ENCODE measurements around the gene FXYD6. TPM values are rescaled to one million over a fixed set of nuclear protein-coding genes. Genes with fewer than 3 reads are reported as not detected.

The FXYD6 gene
- total and polyA plus RNA-seq, 8 donors, result 2.7 to 48.0 (median 8.9) TPM

DNA sequence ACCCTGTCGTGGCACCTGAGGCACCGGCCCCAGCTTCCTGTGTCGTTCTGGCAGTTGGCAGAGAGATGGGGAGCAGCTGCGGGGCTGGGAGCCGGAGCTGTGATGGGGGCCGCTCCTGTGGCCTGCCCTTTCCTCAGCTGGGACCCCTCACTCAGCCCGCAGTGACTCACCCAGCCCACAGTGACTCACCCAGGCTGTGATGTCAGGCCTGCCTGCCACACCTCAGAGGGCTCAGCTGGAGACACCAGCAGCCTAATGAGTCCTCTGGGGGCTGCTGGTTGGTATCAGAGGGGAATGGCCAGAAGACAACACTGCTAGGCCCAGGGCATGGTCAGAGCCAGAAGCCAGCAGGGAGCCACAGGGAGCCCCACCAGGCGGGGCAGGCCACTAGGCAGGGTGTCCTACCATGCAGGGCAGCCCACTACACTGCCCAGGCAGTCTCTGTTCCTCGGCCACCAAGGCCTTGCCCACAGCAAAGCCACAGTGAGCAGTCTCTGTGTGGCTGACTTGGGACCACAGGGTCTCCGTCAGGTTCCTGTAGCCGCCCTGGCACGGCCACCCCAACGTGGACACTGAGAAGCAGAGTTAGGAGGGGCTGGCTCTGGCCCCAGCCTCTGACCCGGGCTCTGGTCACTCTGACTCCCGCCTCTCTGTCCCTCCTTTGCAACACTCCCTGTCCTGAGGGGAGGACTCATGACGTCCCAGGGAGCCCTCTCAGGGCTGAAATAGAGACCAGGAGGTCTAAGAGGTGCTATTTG, 47.7 kb downstream of the FXYD6 start:
- Histone ChIP-seq H3K27me3 (no peaks in the 10 kb centered on the region), H3K36me3 (no peaks in the 10 kb centered on the region), H3K9me3 (no peaks in the 10 kb centered on the region), H3K27ac (peak overlapping the region; percentile 53 to 91 (median 72)), H3K4me3 (no peak overlapping the region), H3K4me1 (peaks cover 9 to 20% (median 12%) of the 10 kb centered on the region in 3 donors)
- DNase-seq, result peak in 3 of 6 donors; percentile 51 to 71 (median 60)
- intact Hi-C loops (cut with DNase I), result no loop called here
- no peak for FAIRE-seq
- 60 to 70% methylated on average over 15 to 16 of the region's 16 CpGs for WGBS, 2 donors
- peak in 2 of 4 donors; percentile 18 to 56 for ATAC-seq
- TF ChIP-seq, protein P1, sequence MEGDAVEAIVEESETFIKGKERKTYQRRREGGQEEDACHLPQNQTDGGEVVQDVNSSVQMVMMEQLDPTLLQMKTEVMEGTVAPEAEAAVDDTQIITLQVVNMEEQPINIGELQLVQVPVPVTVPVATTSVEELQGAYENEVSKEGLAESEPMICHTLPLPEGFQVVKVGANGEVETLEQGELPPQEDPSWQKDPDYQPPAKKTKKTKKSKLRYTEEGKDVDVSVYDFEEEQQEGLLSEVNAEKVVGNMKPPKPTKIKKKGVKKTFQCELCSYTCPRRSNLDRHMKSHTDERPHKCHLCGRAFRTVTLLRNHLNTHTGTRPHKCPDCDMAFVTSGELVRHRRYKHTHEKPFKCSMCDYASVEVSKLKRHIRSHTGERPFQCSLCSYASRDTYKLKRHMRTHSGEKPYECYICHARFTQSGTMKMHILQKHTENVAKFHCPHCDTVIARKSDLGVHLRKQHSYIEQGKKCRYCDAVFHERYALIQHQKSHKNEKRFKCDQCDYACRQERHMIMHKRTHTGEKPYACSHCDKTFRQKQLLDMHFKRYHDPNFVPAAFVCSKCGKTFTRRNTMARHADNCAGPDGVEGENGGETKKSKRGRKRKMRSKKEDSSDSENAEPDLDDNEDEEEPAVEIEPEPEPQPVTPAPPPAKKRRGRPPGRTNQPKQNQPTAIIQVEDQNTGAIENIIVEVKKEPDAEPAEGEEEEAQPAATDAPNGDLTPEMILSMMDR (IDR thresholded peaks at IDR 0.05), result no peak

DNA sequence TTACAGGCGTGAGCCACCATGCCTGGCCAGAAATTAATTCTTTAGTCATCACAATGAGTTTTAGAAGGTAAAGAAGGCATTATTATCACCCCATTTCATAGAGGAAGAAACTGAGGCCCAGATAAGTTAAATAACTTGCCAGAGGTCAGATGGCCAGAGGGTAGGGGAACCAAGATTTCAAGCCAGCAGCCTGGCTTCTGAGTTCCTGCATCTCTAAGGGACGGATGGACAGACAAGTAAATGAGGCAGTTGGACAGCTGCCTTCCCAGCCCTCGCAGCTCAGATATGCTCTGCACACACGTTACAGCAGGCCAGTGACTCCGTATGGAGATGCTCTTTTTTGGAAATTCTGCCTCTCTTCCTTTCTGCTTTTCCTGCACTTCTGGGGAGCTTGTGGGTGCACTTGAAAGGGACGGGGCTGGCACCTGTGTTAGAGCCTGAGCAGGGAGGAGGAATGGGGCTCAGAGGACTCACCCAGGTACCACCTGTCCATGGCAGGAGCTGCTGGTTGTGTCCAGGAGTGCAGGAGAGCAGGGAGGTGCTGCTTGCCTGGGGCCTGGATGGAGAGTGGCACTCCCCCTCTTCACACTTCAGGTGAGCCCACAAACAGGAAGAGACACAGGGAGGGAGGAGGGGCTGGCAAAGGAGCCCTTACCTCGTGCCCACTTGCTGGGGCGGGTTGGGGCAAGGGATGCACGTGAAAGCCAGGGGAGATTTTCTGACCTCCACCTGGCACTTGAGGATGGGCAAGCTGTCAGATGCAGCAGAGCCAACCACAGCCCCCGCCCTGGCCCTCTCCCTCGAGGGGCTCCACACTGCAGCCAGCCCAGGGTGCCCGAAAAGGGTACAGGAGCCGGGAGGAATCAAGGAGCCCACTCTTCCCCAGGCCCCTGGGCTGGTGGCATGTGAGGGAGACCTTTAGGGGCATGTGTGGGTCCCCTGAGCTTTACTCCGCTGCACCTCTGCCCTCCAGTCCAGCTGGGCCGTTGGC, 48.6 kb downstream of the FXYD6 start:
- Histone ChIP-seq H3K4me3 (peak overlapping the region in 1 of 4 donors; percentile 6), H3K27me3 (no peaks in the 10 kb centered on the region), H3K4me1 (peaks cover 6 to 15% (median 12%) of the 10 kb centered on the region in 3 donors), H3K27ac (peak overlapping the region; percentile 53 to 91 (median 72)), H3K9me3 (no peaks in the 10 kb centered on the region), H3K36me3 (no peaks in the 10 kb centered on the region)
- 62 to 63% methylated on average over 14 to 15 of the region's 15 CpGs for WGBS, 2 donors
- peak; percentile 7 to 26 (median 21) for ATAC-seq
- intact Hi-C loops (cut with DNase I), result no loop called here
- TF ChIP-seq, protein P1 (IDR thresholded peaks at IDR 0.05), result no peak
- no peak for FAIRE-seq
- DNase-seq, result peak in 3 of 6 donors; percentile 21 to 70 (median 61)

DNA sequence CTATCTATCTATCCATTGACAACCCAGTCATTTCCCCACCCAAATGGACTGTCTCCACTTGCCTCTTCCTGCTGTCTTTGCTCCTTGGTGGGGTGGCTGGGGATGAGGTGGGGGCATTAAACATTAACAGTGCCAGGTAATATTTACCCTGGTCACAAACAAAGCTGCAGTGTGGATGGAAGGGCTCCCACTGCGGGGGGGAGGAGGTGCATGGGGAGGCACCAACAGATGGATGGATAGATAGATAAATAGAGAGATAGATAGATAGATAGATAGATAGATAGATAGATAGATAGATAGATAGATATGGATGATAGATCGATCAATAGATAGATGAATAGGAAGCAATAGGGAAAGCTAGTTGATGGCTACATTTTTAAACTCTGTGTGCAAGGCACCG, 49.6 kb downstream of the FXYD6 start:
- H3K4me1 ChIP-seq, result peaks cover 0 to 12% (median 7%) of the 10 kb centered on the region in 3 donors

DNA sequence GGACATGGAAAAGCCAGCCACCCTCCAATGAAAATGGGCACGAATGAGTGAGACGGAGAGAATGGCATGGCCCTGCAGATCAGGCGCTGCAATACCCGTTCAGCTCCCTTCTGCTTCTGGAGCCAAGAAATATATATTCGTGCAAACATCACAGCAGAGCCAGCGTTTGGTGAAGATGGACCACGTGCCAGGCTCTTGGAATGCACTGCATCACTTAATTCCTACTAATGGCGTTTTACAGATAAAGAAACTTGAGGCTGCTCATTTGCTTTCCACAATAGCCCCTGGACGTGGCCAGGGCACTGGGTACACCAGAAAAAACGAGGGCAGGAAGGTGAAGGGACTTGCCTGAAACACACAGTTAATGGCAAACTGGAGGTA, 50.3 kb downstream of the FXYD6 start:
- H3K9me3 ChIP-seq, result no peaks in the 10 kb centered on the region
- H3K4me3 ChIP-seq, result peak overlapping the region in 1 of 4 donors; percentile 21
- ATAC-seq (no peak), FAIRE-seq (no peak), DNase-seq (peak in 3 of 6 donors; percentile 7 to 26 (median 16))
- H3K36me3 ChIP-seq, result no peaks in the 10 kb centered on the region
- 32 to 38% methylated on average over 10 of the region's 10 CpGs for WGBS, 2 donors
- peak overlapping the region in 3 of 4 donors; percentile 73 to 91 (median 89) for H3K27ac ChIP-seq
- intact Hi-C loops (cut with DNase I), result no loop called here
- H3K4me1 ChIP-seq, result peaks cover 0 to 12% (median 7%) of the 10 kb centered on the region in 3 donors
- no peaks in the 10 kb centered on the region for H3K27me3 ChIP-seq
- TF ChIP-seq, protein P1 (IDR thresholded peaks at IDR 0.05), result no peak

More for the DNA sequence above, 49.6 kb downstream of the FXYD6 start:
- Histone ChIP-seq H3K27me3 (no peaks in the 10 kb centered on the region), H3K27ac (peak overlapping the region in 2 of 4 donors; percentile 89 to 91), H3K36me3 (no peaks in the 10 kb centered on the region), H3K4me3 (peak overlapping the region in 1 of 4 donors; percentile 6), H3K9me3 (no peaks in the 10 kb centered on the region)
- FAIRE-seq, result no peak
- 25 to 26% methylated on average over 3 of the region's 3 CpGs for WGBS, 2 donors
- intact Hi-C loops (cut with DNase I), result no loop called here
- TF ChIP-seq, protein P1 (IDR thresholded peaks at IDR 0.05), result no peak
- peak in 2 of 4 donors; percentile 15 to 24 for ATAC-seq
- peak in 3 of 6 donors; percentile 19 to 39 (median 20) for DNase-seq
